GM20431 (cell line): ENCODE measurements around the gene CFAP61.

Experiments used
- in situ Hi-C: fragments of 300-500 bp; cut with MseI, MboI; formaldehyde crosslinking; loops from one replicate; pipeline ENCODE4 v1.15.0; 2020; ENCODE audit warnings: low sequenced_read_pairs; ENCODE audit not compliant: unreplicated experiment

CFAP61 gene

GRCh38 chr20:20223981-20224380 lies 171.6 kb downstream of the CFAP61 start:
- in situ Hi-C loops, result no loop called here

- in situ Hi-C loops, result loop anchor here (25.0 kb wide), 1 partner anchor 138 kb away; no protein-coding TSS in a partner anchor
These were observed 172.5 kb downstream of the CFAP61 start for GRCh38 chr20:20224806-20225205.

- in situ Hi-C loops, result loop anchor here (25.0 kb wide), 1 partner anchor 138 kb away; no protein-coding TSS in a partner anchor
These were observed 173.2 kb downstream of the CFAP61 start for GRCh38 chr20:20225325-20226043.

GRCh38 chr20:20226554-20226953 lies 174.2 kb downstream of the CFAP61 start:
- in situ Hi-C loops, result loop anchor here (25.0 kb wide), 1 partner anchor 139 kb away; no protein-coding TSS in a partner anchor

GRCh38 chr20:20227013-20227571 lies 174.8 kb downstream of the CFAP61 start:
- in situ Hi-C loops, result loop anchor here (25.0 kb wide), 1 partner anchor 140 kb away; no protein-coding TSS in a partner anchor

DNA sequence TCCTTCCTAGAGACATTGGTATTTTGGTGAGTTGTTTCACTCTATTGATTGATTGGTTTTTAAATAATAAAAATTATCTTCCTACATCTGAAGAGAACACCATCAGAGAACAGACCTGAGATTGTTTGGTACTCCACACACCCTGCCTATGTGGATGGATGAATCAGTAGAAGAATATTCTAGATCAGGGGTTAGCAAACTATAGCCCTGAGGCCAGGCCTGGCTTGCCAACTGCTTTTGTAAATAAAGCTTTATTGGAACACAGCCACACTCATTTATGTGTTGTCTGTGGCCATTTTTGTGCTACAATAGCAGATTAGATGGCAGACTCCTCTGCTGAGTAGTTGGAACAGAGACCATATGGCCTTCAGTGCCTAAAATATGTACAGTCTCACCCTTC lies 176.0 kb downstream of the CFAP61 start:
- in situ Hi-C loops, result loop anchor here (25.0 kb wide), 1 partner anchor 141 kb away; no protein-coding TSS in a partner anchor

GRCh38 chr20:20229595-20229994 lies 177.3 kb downstream of the CFAP61 start:
- in situ Hi-C loops, result loop anchor here (25.0 kb wide), 1 partner anchor 142 kb away; no protein-coding TSS in a partner anchor

GRCh38 chr20:20230741-20231140 lies 178.4 kb downstream of the CFAP61 start:
- in situ Hi-C loops, result loop anchor here (25.0 kb wide), 1 partner anchor 143 kb away; no protein-coding TSS in a partner anchor

GRCh38 chr20:20231528-20232298 lies 179.4 kb downstream of the CFAP61 start:
- in situ Hi-C loops, result loop anchor here (25.0 kb wide), 1 partner anchor 144 kb away; no protein-coding TSS in a partner anchor

- in situ Hi-C loops, result loop anchor here (25.0 kb wide), 1 partner anchor 146 kb away; no protein-coding TSS in a partner anchor
These were observed 180.7 kb downstream of the CFAP61 start for GRCh38 chr20:20233041-20233514.

DNA sequence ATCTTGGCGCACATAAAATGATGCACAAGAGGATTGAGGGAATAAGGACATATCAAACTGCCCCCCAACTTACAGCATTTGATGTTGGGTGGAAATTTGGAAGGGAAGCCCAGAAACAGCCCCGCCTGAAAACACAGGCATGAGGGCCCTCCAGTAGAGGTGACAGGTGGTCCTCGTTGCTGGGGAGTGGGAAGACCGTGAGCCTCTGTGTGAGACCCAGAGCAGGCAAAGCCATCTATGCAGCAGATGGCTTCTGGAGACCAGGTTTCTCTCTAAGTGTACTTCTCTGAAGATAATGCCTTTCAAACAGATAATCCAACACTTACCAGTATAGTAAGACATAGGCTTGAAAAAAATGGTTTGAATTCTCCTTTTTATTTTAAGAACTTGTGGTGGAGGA lies 183.3 kb downstream of the CFAP61 start:
- in situ Hi-C loops, result loop anchor here (25.0 kb wide), 1 partner anchor 148 kb away; no protein-coding TSS in a partner anchor

DNA sequence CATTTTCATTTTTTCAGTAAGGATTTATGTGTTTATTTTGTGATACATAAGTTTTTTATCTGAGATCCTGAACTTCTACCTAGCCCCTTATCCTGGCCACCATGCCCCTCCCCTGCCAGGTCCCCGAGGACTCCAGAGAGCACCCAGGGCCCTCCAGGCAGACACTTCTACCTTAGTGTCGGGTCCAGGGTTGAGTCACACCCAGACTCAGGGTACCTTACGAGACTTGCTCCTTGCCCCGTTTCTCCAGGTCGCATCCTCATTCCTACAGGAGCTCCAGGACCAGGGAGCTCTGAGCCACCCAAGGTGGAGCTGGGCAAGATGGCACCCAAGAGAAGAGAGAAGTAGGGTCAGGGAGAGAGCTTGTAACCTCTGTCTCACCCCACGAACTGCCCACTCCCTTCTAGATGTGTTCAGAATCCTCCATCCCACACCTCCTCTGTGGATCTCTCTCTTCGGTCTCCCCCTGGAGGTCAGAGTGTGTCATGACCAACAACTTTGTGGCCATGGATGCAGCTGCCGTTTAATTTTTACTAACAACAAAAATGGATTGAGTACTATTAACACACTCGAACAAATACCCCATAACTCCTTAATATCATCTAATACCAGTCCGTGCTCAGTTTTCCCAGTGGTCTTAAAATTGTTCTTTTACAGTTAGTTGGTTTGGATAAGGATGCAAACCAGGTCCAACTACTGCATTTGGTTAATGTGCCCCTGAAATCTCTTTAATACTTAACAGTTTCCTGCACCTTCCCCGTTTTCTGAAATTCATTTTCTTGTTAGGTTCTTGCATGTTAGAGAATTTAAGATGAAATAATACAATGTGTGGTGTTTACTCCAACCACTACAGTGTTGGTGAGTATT lies 185.0 kb downstream of the CFAP61 start:
- in situ Hi-C loops, result loop anchor here (25.0 kb wide), 1 partner anchor 150 kb away; no protein-coding TSS in a partner anchor

GRCh38 chr20:20241976-20242375 lies 189.6 kb downstream of the CFAP61 start:
- in situ Hi-C loops, result loop anchor here (25.0 kb wide), 1 partner anchor 155 kb away; no protein-coding TSS in a partner anchor

DNA sequence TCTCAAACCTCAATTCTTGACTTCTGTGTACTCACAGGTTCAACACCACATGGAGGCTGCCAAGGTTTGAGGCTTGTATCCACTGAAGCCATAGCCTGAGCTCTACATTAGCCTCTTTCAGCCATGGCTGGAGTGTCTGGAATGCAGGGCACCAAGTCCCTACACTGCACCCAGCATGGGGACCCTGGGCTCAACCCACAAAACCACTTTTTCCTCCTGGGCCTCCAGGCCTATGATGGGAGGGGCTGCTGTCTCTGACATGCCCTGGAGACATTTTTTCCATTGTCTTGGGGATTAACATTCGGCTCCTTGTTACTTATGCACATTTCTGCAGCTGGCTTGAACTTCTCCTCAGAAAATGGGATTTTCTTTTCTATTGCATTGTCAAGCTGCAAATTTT lies 192.1 kb downstream of the CFAP61 start:
- in situ Hi-C loops, result loop anchor here (25.0 kb wide), 1 partner anchor 157 kb away; no protein-coding TSS in a partner anchor

GRCh38 chr20:20246996-20247633 lies 194.8 kb downstream of the CFAP61 start:
- in situ Hi-C loops, result loop anchor here (25.0 kb wide), 1 partner anchor 160 kb away; no protein-coding TSS in a partner anchor

GRCh38 chr20:20248620-20249200 lies 196.4 kb downstream of the CFAP61 start:
- in situ Hi-C loops, result loop anchor here (25.0 kb wide), 1 partner anchor 161 kb away; no protein-coding TSS in a partner anchor

- in situ Hi-C loops, result no loop called here
These were observed 199.0 kb downstream of the CFAP61 start for GRCh38 chr20:20251317-20251716.

DNA sequence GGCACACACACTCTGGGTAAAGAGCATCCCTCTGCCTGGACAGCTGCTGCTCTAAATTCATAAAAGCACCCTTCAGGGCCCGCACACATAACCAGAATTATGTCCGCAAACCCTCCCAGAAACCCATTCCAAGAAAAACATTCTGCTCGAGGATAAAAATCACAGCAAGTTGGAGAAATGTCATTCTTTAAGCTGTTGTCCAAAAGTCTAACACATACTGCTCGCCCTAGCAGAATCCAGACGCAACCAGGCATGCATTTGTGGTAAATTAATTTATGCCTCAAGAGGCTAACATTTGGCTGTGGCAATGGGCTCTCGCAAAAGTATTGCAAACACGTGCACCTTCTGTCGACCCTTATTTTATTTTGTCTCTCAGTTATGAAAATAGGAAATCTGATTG lies 199.5 kb downstream of the CFAP61 start:
- in situ Hi-C loops, result no loop called here
